ENCODE measurements around the gene KRTAP5-6. TPM values are rescaled to one million over a fixed set of nuclear protein-coding genes. Genes with fewer than 3 reads are reported as not detected.
"Not testable (repeated sequence)": the region's sequence is repeated elsewhere in the genome, so short reads cannot be mapped to it uniquely, and the experiment has no call there.

Gene KRTAP5-6
- total and polyA plus RNA-seq, 8 donors = not detected

GRCh38 chr11:1682225-1682905 lies 14.6 kb upstream of the KRTAP5-6 start:
- TF ChIP-seq EP300 (IDR thresholded peaks at IDR 0.05) = no peak
- intact Hi-C loops (cut with DNase I; ENCODE audit: low total_unique reads) = no loop called here
- WGBS, 5 donors = 38 to 57% (median 41%) methylated on average over 15 of the region's 15 CpGs
- peaks cover 0 to 56% (median 11%) of the 10 kb centered on the region in 3 donors for H3K27me3 ChIP-seq
- H3K27ac ChIP-seq = no peak overlapping the region
- no peaks in the 10 kb centered on the region for H3K9me3 ChIP-seq
- DNase-seq = peak in 1 of 2 donors; percentile 44
- no peak overlapping the region for H3K4me3 ChIP-seq
- H3K4me1 ChIP-seq = no peaks in the 10 kb centered on the region
- no peaks in the 10 kb centered on the region for H3K36me3 ChIP-seq

- H3K4me1 ChIP-seq; H3K36me3 ChIP-seq; H3K9me3 ChIP-seq; intact Hi-C loops (cut with DNase I; ENCODE audit: low total_unique reads); DNase-seq; H3K4me3 ChIP-seq: not testable (repeated sequence)
- peak overlapping the region in 1 of 5 donors; percentile 38 for H3K27ac ChIP-seq
- WGBS, 5 donors = 73 to 80% (median 77%) methylated on average over 10 to 19 of the region's 19 CpGs
- peaks cover 0 to 48% (median 4%) of the 10 kb centered on the region in 3 donors for H3K27me3 ChIP-seq
Observed at GRCh38 chr11:1683216-1683615, 13.8 kb upstream of the KRTAP5-6 start.

- DNase-seq; H3K4me1 ChIP-seq; H3K27ac ChIP-seq; H3K36me3 ChIP-seq; H3K9me3 ChIP-seq; H3K4me3 ChIP-seq; intact Hi-C loops (cut with DNase I; ENCODE audit: low total_unique reads): not testable (repeated sequence)
- WGBS, 5 donors = 73 to 87% (median 83%) methylated on average over 3 to 15 of the region's 24 CpGs
- peaks cover 0 to 49% (median 0%) of the 10 kb centered on the region in 3 donors for H3K27me3 ChIP-seq
Observed at GRCh38 chr11:1683904-1684572, 13.0 kb upstream of the KRTAP5-6 start.

- H3K9me3 ChIP-seq; H3K36me3 ChIP-seq; H3K27ac ChIP-seq; intact Hi-C loops (cut with DNase I; ENCODE audit: low total_unique reads); H3K4me1 ChIP-seq; H3K4me3 ChIP-seq: not testable (repeated sequence)
- H3K27me3 ChIP-seq = peaks cover 0 to 50% (median 0%) of the 10 kb centered on the region in 3 donors
- 79 to 91% (median 81%) methylated on average over 8 to 14 of the region's 18 CpGs for WGBS, 5 donors
- peak in 1 of 2 donors; percentile 8 for DNase-seq
Observed at GRCh38 chr11:1684886-1685874, 11.8 kb upstream of the KRTAP5-6 start.

GRCh38 chr11:1686220-1686619 lies 10.8 kb upstream of the KRTAP5-6 start:
- H3K27ac ChIP-seq; H3K4me1 ChIP-seq; H3K4me3 ChIP-seq; DNase-seq; intact Hi-C loops (cut with DNase I; ENCODE audit: low total_unique reads); H3K9me3 ChIP-seq; H3K36me3 ChIP-seq: not testable (repeated sequence)
- peaks cover 0 to 49% (median 0%) of the 10 kb centered on the region in 3 donors for H3K27me3 ChIP-seq
- WGBS, 5 donors = 78 to 85% (median 79%) methylated on average over 9 to 12 of the region's 15 CpGs

GRCh38 chr11:1688336-1688947 lies 8.6 kb upstream of the KRTAP5-6 start:
- H3K27ac ChIP-seq; intact Hi-C loops (cut with DNase I; ENCODE audit: low total_unique reads); H3K4me3 ChIP-seq; H3K36me3 ChIP-seq; H3K9me3 ChIP-seq; DNase-seq: not testable (repeated sequence)
- WGBS, 5 donors = 75 to 87% (median 77%) methylated on average over 17 to 19 of the region's 19 CpGs
- Histone ChIP-seq H3K27me3 (peaks cover 0 to 51% (median 5%) of the 10 kb centered on the region in 3 donors), H3K4me1 (peaks cover 5 to 10% (median 5%) of the 10 kb centered on the region in 4 donors)

GRCh38 chr11:1689250-1690166 lies 7.5 kb upstream of the KRTAP5-6 start:
- H3K27ac ChIP-seq; H3K36me3 ChIP-seq; H3K4me3 ChIP-seq; intact Hi-C loops (cut with DNase I; ENCODE audit: low total_unique reads); H3K9me3 ChIP-seq: not testable (repeated sequence)
- WGBS, 5 donors = 30 to 65% (median 39%) methylated on average over 10 to 31 of the region's 32 CpGs
- H3K27me3 ChIP-seq = peaks cover 0 to 51% (median 5%) of the 10 kb centered on the region in 3 donors
- peak in 1 of 2 donors; percentile 29 for DNase-seq
- H3K4me1 ChIP-seq = peaks cover 13 to 18% (median 15%) of the 10 kb centered on the region in 4 donors

All from stomach (tissue), 9 donors.